HG02763 (cell line): ENCODE data around the gene SRGAP3.

Source experiments
- ATAC-seq: cut with Tn5 transposase; IDR thresholded peaks from one replicate; pipeline ENCODE4 v1.9.1; 2021; ENCODE audit warnings: mild to moderate bottlenecking, moderate library complexity; ENCODE audit not compliant: unreplicated experiment

SRGAP3 gene

GRCh38 chr3:9121366-9122001 lies 128.0 kb downstream of the SRGAP3 start:
- no peak for ATAC-seq

DNA sequence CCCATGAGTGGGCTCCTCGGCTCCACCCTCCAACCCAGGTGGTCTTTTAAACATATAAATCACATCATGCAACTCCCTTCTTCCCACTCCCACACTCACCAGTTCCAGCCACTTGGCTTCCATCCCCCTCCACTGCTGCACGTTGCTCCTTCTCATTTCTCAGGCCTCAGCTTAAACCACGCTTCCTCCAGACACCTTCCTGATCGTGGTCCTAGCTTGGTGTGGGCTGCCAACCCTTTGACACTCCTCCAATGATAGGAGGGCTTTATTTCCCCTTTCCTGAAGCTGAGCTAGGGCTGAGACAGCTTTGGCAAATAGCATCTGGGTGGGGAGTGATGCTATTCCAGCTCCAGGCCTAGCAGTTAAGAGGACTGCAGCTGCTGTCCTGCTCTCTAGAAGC lies 130.1 kb downstream of the SRGAP3 start:
- ATAC-seq: no peak

GRCh38 chr3:9118222-9118621 lies 131.2 kb downstream of the SRGAP3 start:
- no peak for ATAC-seq

DNA sequence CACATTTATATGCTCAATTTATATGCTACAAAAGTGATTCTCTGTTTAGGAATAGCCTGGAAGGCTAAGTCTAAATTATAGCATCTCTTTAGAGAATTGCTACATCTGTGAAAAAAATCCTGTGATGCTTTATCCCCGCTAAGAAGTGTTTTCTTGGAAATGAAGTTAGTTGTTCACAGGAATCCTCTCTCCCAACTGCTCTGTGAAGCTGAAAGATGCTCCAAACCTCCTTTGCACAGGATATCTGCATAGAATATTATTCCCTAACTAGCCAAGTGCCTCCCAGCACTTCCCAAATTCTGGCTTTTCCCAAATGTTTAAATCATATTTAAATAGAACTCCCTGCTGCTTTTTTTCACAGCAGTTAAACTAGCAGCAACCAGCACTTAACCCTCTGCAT lies 132.2 kb downstream of the SRGAP3 start:
- ATAC-seq: no peak

DNA sequence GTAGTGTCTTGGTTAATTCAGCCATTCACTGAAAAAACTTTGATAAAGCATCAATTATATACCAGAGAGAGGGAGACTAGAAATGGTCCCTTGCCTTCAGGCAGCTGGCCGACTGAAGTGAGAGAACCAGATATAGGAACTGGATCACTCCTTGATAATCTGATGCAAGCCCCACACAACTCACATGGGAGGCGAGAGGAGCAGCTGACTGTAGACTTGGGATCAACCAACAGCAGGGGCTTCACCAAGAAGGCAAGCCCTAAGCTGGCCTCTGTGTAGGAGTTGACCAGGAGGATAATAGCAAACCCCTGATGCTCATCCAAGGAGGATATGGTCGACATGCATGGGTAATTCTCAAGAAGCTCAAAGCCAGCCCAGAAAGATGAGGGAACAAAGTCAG lies 133.1 kb downstream of the SRGAP3 start:
- ATAC-seq: no peak

DNA sequence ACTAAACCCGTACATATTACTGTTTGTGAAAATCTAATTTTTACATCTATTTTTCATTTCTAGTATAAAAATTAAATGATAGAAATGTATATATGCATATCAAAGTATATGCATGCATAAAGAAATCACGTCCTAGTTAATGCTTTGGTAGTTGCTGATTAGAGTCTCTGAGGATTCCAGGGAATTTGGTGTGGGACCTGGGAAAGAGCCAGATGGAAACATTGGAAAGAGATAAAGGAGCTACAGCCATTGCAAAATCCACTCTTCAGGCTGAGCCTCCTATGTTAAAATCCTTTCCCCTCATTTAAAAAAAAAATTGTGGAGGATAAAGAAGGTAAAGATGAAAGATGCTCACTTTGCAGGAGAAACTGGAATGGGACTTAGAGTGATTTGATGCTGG lies 134.1 kb downstream of the SRGAP3 start:
- no peak for ATAC-seq

GRCh38 chr3:9113040-9113439 lies 136.4 kb downstream of the SRGAP3 start:
- no peak for ATAC-seq

DNA sequence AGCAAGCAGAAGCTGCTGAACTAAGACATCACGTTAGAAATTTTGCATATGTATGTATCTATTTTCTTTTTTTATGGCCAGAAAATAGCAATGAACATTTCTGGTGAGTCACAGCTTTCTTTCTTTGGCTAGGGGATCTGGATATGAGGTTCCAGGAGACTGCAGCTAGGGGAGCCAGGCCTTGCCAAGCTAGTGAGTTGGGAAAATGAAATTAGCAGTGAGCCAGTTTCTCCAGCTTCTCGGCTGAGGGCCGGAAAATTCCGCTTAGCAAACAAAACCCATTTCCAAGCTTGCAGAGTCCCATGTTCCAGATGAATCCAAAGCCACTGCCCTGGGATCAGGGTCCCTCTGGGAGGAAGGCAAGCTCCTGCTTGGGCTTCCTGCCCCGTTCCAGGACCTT lies 137.6 kb downstream of the SRGAP3 start:
- ATAC-seq: no peak

- no peak for ATAC-seq
Measured at GRCh38 chr3:9111417-9111816, 138.0 kb downstream of the SRGAP3 start.

- ATAC-seq: no peak
Measured at GRCh38 chr3:9110802-9111201, 138.6 kb downstream of the SRGAP3 start.

GRCh38 chr3:9110316-9110715 lies 139.1 kb downstream of the SRGAP3 start:
- ATAC-seq: no peak

DNA sequence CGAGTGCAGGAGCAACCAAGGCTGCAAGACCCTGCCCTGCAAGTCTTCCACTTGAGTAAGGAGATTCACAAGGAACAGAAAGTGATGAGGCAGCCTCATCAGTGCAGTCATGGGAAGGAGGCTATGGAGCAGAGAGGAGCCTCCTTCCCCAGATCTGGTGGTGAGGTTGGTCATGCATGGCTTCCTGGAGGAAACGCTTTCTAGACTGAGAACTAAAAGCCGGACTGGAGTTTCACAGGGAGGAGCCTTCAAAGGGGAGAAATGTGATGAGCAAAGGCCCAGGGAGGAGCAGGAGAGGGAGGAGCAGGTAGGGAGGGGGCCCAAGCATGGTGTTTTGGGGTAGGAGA lies 139.9 kb downstream of the SRGAP3 start:
- no peak for ATAC-seq

DNA sequence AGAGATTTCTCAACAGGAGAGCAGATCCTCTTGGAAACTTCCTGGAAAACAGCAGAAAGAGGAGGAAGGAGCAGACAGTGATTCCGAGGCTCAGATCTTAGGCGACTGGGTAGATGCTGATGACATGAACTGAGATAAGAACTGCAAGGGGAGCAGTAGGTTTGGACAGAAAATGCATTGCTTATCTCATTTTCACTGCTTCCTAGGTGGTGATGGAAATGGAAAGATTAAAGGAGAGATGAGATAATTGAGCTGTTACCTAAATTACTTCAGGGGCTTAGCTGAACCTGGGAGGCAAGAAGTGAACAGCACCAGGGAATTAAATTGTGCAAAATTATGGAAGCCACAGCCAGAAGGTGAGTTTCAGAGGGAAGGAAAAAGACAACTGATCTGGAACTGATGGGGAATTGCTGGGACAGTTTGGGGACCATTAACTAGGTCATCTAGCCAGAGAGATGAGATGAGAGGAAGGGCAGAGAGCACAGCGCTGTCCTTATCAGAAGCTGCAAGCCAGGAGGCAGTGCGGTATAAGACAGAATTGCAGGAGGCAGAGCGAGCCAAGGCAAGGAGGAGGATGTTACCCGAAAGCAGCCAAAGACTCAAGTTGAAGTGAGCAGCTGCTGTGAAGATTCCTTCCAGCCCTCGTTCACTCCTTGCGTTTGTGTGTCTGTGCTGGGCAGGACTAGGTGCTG lies 140.4 kb downstream of the SRGAP3 start:
- no peak for ATAC-seq

DNA sequence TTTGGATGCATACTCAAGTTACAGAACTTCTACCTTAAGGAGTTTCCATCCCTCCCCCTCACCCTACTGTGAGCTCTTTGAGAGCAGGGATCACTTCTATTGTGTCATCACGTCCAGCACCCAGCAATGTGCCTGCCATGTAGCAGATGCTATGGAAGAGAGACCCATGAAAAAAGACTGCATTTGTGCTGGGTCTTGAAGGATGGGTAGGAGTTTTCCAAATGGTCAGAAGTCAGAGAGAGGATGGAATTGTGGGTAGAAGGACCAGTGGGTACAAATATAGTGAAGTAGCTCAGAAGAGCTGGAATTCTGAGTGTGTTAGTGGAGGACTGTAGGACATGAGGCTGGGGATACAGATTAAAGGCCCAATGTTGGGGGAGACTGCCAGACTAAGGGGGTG lies 141.7 kb downstream of the SRGAP3 start:
- no peak for ATAC-seq

- no peak for ATAC-seq
Measured at GRCh38 chr3:9105421-9105820, 144.0 kb downstream of the SRGAP3 start.

DNA sequence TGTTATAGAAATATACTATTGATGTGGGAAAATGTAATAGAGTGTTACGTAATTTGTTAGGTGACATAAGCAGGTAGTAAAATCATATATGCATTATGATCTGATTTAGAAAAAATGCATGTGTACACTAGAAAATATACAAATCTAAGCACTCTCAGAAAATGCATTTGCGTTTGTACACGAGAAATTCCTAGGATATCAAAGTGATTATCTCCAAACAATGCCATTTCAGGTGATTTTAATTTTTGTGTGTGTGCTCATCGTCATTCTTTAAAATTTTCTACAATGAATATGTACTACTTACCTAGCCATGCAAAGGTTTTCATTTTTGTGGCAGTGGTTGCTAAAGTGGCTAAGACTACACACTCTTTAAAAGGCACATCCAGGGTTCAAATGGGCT lies 145.3 kb downstream of the SRGAP3 start:
- no peak for ATAC-seq

- no peak for ATAC-seq
Measured at GRCh38 chr3:9102240-9102981, 147.0 kb downstream of the SRGAP3 start.

DNA sequence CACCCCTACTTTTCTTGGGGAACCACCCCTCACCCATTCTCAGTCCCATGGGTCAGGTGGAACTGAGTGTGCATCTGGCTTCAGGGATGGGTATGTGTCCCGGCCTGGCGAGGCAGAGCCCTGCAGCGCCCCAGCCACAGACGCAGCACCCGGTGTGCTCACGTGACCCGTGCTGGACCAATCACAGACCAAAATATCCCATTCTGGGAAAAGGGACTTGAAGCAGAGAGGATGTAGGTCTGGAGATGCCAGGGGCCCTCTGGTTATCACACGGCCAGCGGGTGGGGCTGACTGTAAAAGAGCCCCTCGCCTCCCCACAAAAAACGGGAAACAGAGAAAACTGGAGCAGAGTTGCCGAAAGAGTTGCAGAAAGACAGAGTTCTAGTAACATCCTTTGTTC lies 148.2 kb downstream of the SRGAP3 start:
- no peak for ATAC-seq

DNA sequence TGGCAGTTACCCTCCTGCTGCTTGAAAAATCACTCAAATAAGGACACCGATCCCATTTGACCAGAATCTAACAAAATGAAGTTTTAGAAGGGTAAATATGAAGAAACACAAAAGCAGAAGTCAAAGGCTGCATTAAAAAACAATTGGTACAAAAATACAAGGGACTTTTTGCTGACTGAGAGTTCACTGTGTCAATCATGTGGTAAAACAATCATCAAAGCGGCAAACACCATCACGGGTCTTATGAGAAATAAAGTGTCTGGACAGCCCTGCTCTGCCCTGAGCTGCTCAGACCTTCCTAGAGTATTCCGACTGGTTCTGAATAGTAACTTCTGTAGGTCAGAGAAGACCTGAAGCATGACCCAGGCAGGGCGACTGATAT lies 148.9 kb downstream of the SRGAP3 start:
- ATAC-seq: no peak

- no peak for ATAC-seq
Measured at GRCh38 chr3:9099702-9100512, 149.5 kb downstream of the SRGAP3 start.
